GM23338 (cell line): ENCODE data around the gene ELOVL6. TPM values are rescaled to one million over a fixed set of nuclear protein-coding genes. Genes with fewer than 3 reads are reported as not detected.

Experiments
- ATAC-seq: fragments of 200-7000 bp; cut with Tn5 transposase; 3 replicates; pipeline ENCODE4 v1.9.1; 2020
- DNase-seq: peaks from one replicate; pipeline ENCODE4 v3.0.0-alpha.2; 2015; ENCODE audit warnings: low spot score
- H2AFZ ChIP-seq: fragments of 200-600 bp; sonication (generic); 2 replicates; pipeline ENCODE4 v1.8.0; 2016; ENCODE audit warnings: antibody characterized with exemption, mild to moderate bottlenecking, moderate library complexity
- H3F3A ChIP-seq: fragments of 200-600 bp; sonication (generic); replicated peaks from 2 replicates; pipeline ENCODE4 v1.8.0; 2017; ENCODE audit warnings: antibody characterized with exemption, mixed run types, low read depth
- H3K27ac ChIP-seq: fragments of 200-600 bp; sonication (generic); 2 replicates; pipeline ENCODE4 v1.6.1; 2016; ENCODE audit warnings: low read depth
- H3K27me3 ChIP-seq: fragments of 200-600 bp; sonication (generic); 2 replicates; pipeline ENCODE4 v1.8.0; 2016; ENCODE audit warnings: mild to moderate bottlenecking, mixed run types, moderate library complexity; ENCODE audit not compliant: insufficient read depth
- H3K36me3 ChIP-seq: fragments of 200-600 bp; sonication (generic); 2 replicates; pipeline ENCODE4 v1.8.0; 2016; ENCODE audit warnings: mild to moderate bottlenecking; ENCODE audit not compliant: insufficient read depth
- H3K4me1 ChIP-seq: fragments of 200-600 bp; sonication (generic); 2 replicates; pipeline ENCODE4 v1.8.0; 2016; ENCODE audit warnings: mild to moderate bottlenecking, moderate library complexity; ENCODE audit not compliant: insufficient read depth
- H3K4me2 ChIP-seq: fragments of 200-600 bp; sonication (generic); 2 replicates; pipeline ENCODE4 v1.7.1; 2017; ENCODE audit warnings: mixed run types
- H3K4me3 ChIP-seq: fragments of 200-600 bp; sonication (generic); 2 replicates; pipeline ENCODE4 v1.6.1; 2016; ENCODE audit warnings: mixed run types
- H3K79me2 ChIP-seq: fragments of 200-600 bp; sonication (generic); replicated peaks from 2 replicates; pipeline ENCODE4 v1.8.0; 2017; ENCODE audit warnings: mild to moderate bottlenecking; ENCODE audit not compliant: insufficient read depth
- H3K9me2 ChIP-seq: fragments of 200-600 bp; sonication (generic); 2 replicates; pipeline ENCODE4 v1.8.0; 2017; ENCODE audit not compliant: insufficient read depth
- H4K20me1 ChIP-seq: fragments of 200-600 bp; sonication (generic); replicated peaks from 2 replicates; pipeline ENCODE4 v1.8.0; 2017; ENCODE audit warnings: mild to moderate bottlenecking; ENCODE audit not compliant: insufficient read depth
- H3K27ac Mint-ChIP-seq: 2 replicates; pipeline ENCODE4 v1.8.0; 2020; ENCODE audit warnings: inconsistent platforms, mild to moderate bottlenecking, moderate library complexity, mixed read lengths
- H3K27me3 Mint-ChIP-seq: 3 replicates; pipeline ENCODE4 v1.8.0; 2022; ENCODE audit warnings: low read depth, mild to moderate bottlenecking, moderate library complexity, mixed read lengths, inconsistent platforms; ENCODE audit not compliant: insufficient read depth, poor library complexity
- H3K36me3 Mint-ChIP-seq: 3 replicates; pipeline ENCODE4 v1.8.0; 2021; ENCODE audit warnings: low read depth, mild to moderate bottlenecking, inconsistent platforms, moderate library complexity, mixed read lengths
- H3K4me1 Mint-ChIP-seq: 3 replicates; pipeline ENCODE4 v1.8.0; 2020; ENCODE audit warnings: mild to moderate bottlenecking, inconsistent platforms, mixed read lengths
- H3K4me3 Mint-ChIP-seq: 3 replicates; pipeline ENCODE4 v1.8.0; 2021; ENCODE audit warnings: moderate library complexity, mild to moderate bottlenecking, inconsistent platforms, mixed read lengths
- H3K9me3 Mint-ChIP-seq: 3 replicates; pipeline ENCODE4 v1.8.0; 2020; ENCODE audit warnings: moderate library complexity, mild to moderate bottlenecking, inconsistent platforms, mixed read lengths
- CREB1 ChIP-seq: fragments of 250-450 bp; sonication (Bioruptor Pico); IDR thresholded peaks from 2 replicates; pipeline ENCODE4 v1.5.0; 2020; ENCODE audit warnings: low read depth, mild to moderate bottlenecking, moderate library complexity
- ETS1 ChIP-seq: IDR thresholded peaks from 2 replicates; pipeline ENCODE4 v1.6.1; 2016; ENCODE audit warnings: antibody characterized with exemption
- EZH2 ChIP-seq: fragments of 200-600 bp; sonication (generic); IDR thresholded peaks from one replicate; pipeline ENCODE4 v1.8.0; 2017; ENCODE audit warnings: antibody characterized with exemption, mild to moderate bottlenecking, low read depth; ENCODE audit not compliant: unreplicated experiment
- EZH2phosphoT487 ChIP-seq: fragments of 200-600 bp; sonication (generic); IDR thresholded peaks from one replicate; pipeline ENCODE4 v1.8.1; 2018; ENCODE audit warnings: antibody characterized with exemption; ENCODE audit not compliant: unreplicated experiment
- JUNB ChIP-seq: IDR thresholded peaks from one replicate; pipeline ENCODE4 v1.6.1; 2016; ENCODE audit warnings: antibody characterized with exemption; ENCODE audit not compliant: unreplicated experiment
- NANOG ChIP-seq: IDR thresholded peaks from 2 replicates; pipeline ENCODE4 v1.6.1; 2016; ENCODE audit warnings: antibody characterized with exemption, borderline replicate concordance
- REST ChIP-seq: IDR thresholded peaks from one replicate; pipeline ENCODE4 v1.6.1; 2018; ENCODE audit warnings: antibody characterized with exemption; ENCODE audit not compliant: unreplicated experiment
- STAT1 ChIP-seq: IDR thresholded peaks from one replicate; pipeline ENCODE4 v1.6.1; 2016; ENCODE audit warnings: antibody characterized with exemption; ENCODE audit not compliant: unreplicated experiment
- ZNF114 ChIP-seq: fragments of 250-450 bp; sonication (Bioruptor Pico); IDR thresholded peaks from 2 replicates; pipeline ENCODE4 v1.5.0; 2020; ENCODE audit warnings: mild to moderate bottlenecking, moderate library complexity
- ZNF331 ChIP-seq: fragments of 250-450 bp; sonication (Bioruptor Pico); IDR thresholded peaks from 2 replicates; pipeline ENCODE4 v1.5.0; 2020; ENCODE audit warnings: low read depth, mild to moderate bottlenecking, moderate library complexity
- polyA plus RNA-seq: library from polyadenylated mRNA; unstranded; fragments of >200 nt; fragmentation: Nextera tagmentation; extraction: Ambion mirVana; gene quantifications from 2 replicates; pipeline ENCODE4 v1.2.1, GENCODE V29; 2016
- total RNA-seq: library from RNA; depleted of rRNA; stranded (reverse); fragments of >200 nt; shearing (Covaris generic); gene quantifications from 2 replicates; pipeline ENCODE4 v1.2.3, GENCODE V29; 2014

ELOVL6 gene
- total and polyA plus RNA-seq, 2 experiments from 2014 or later = 82.7 to 89.5 TPM

GRCh38 chr4:110014233-110014632 is 184.2 kb downstream of the ELOVL6 start:
- no peaks in the 10 kb centered on the region for H3F3A ChIP-seq
- peaks cover 16% of the 10 kb centered on the region for H3K4me1 Mint-ChIP-seq
- no peak overlapping the region for H3K27ac Mint-ChIP-seq

GRCh38 chr4:110012917-110013316 is 185.5 kb downstream of the ELOVL6 start:
- Histone ChIP-seq H3K36me3 (no peaks in the 10 kb centered on the region), H3K27me3 (no peaks in the 10 kb centered on the region), H3K79me2 (no peaks in the 10 kb centered on the region), H3K9me2 (no peaks in the 10 kb centered on the region), H3K4me2 (no peak overlapping the region), H3F3A (no peaks in the 10 kb centered on the region), H2AFZ (no peak overlapping the region), H3K4me3 (no peak overlapping the region), H4K20me1 (no peaks in the 10 kb centered on the region), H3K4me1 (no peaks in the 10 kb centered on the region), H3K27ac (no peak overlapping the region)
- DNase-seq = no peak
- no peak for ATAC-seq
- Mint-ChIP-seq H3K9me3 (peaks cover 7% of the 10 kb centered on the region; the same call in 2 of the 3 replicates), H3K4me1 (peaks cover 16% of the 10 kb centered on the region), H3K27me3 (peaks cover 4% of the 10 kb centered on the region), H3K27ac (peak overlapping the region; percentile 52), H3K4me3 (no peak overlapping the region), H3K36me3 (no peaks in the 10 kb centered on the region)
- TF ChIP-seq ZNF114 (no peak), STAT1 (no peak), NANOG (no peak)

More at GRCh38 chr4:110014233-110014632, 184.2 kb downstream of the ELOVL6 start:
- Histone ChIP-seq H4K20me1 (no peaks in the 10 kb centered on the region), H3K79me2 (no peaks in the 10 kb centered on the region), H3K4me3 (no peak overlapping the region), H3K9me2 (no peaks in the 10 kb centered on the region), H3K27me3 (no peaks in the 10 kb centered on the region), H3K27ac (no peak overlapping the region), H3K36me3 (no peaks in the 10 kb centered on the region), H3K4me1 (no peaks in the 10 kb centered on the region), H2AFZ (no peak overlapping the region; the same call in 1 of the 2 replicates), H3K4me2 (no peak overlapping the region)
- ATAC-seq = no peak
- Mint-ChIP-seq H3K36me3 (no peaks in the 10 kb centered on the region), H3K4me3 (no peak overlapping the region), H3K9me3 (peaks cover 7% of the 10 kb centered on the region; the same call in 2 of the 3 replicates), H3K27me3 (peaks cover 6% of the 10 kb centered on the region)
- TF ChIP-seq REST = no peak
- no peak for TF ChIP-seq JUNB
- TF ChIP-seq CREB1 (CRISPR knock-in tag) = no peak
- TF ChIP-seq ZNF331 (CRISPR knock-in tag) = no peak
- no peak for TF ChIP-seq NANOG
- DNase-seq = no peak

GRCh38 chr4:110010797-110011196 is 187.6 kb downstream of the ELOVL6 start:
- H3K27ac ChIP-seq = no peak overlapping the region
- H3K27me3 ChIP-seq = no peaks in the 10 kb centered on the region
- no peaks in the 10 kb centered on the region for H3K36me3 Mint-ChIP-seq
- H3K9me2 ChIP-seq = no peaks in the 10 kb centered on the region
- no peaks in the 10 kb centered on the region for H3K79me2 ChIP-seq
- no peak overlapping the region for H2AFZ ChIP-seq
- H3K4me1 ChIP-seq = no peaks in the 10 kb centered on the region
- peaks cover 4% of the 10 kb centered on the region for H3K27me3 Mint-ChIP-seq
- H3F3A ChIP-seq = no peaks in the 10 kb centered on the region
- H3K4me3 Mint-ChIP-seq = no peak overlapping the region
- DNase-seq (no peak), ATAC-seq (no peak)
- no peak overlapping the region for H3K4me2 ChIP-seq
- no peaks in the 10 kb centered on the region for H4K20me1 ChIP-seq
- no peak overlapping the region for H3K4me3 ChIP-seq
- H3K9me3 Mint-ChIP-seq = no peaks in the 10 kb centered on the region; the same call in 2 of the 3 replicates
- H3K36me3 ChIP-seq = no peaks in the 10 kb centered on the region
- no peak overlapping the region for H3K27ac Mint-ChIP-seq
- peaks cover 14% of the 10 kb centered on the region for H3K4me1 Mint-ChIP-seq
- TF ChIP-seq EZH2phosphoT487 = no peak
- no peak for TF ChIP-seq CREB1 (CRISPR knock-in tag)
- TF ChIP-seq ETS1 = no peak
- no peak for TF ChIP-seq STAT1
- TF ChIP-seq NANOG = no peak
- TF ChIP-seq EZH2 = no peak
- TF ChIP-seq REST = no peak
- no peak for TF ChIP-seq ZNF114
